GM12878 (cell line): ENCODE measurements around the gene SPG7. TPM values are rescaled to one million over a fixed set of nuclear protein-coding genes. Genes with fewer than 3 reads are reported as not detected.

Experiments
- ATAC-seq: fragments of 200-7000 bp; cut with Tn5 transposase; 3 replicates; pipeline ENCODE4 v1.9.1; 2020; ENCODE audit warnings: mild to moderate bottlenecking, moderate library complexity
- BruUV-seq: library from RNA; stranded (reverse); fragments of 400-500 nt; replicated peaks from 2 replicates; lab custom pipeline; 2021; lab: Mats Ljungman, UMichigan
- CTCF ChIA-PET: fragments of 300-600 bp; sonication (Branson Sonifier 250); formaldehyde crosslinking; extraction: SDS; loops from one replicate; lab custom pipeline; 2021; ENCODE audit warnings: inconsistent platforms; lab: Yijun Ruan, JAX
- POLR2A ChIA-PET: fragments of 350-600 bp; formaldehyde crosslinking; extraction: SDS; loops from one replicate; lab custom pipeline; 2021; ENCODE audit warnings: inconsistent platforms; lab: Charles Lee
- RAD21 ChIA-PET: fragments of 300-600 bp; sonication (Branson Sonifier 250); formaldehyde crosslinking; loops from one replicate; lab custom pipeline; 2023; ENCODE audit warnings: antibody characterized with exemption; ENCODE audit not compliant: unreplicated experiment; lab: Charles Lee
- SMC1A ChIA-PET: fragments of 300-600 bp; sonication (Branson Sonifier 250); formaldehyde crosslinking; loops from one replicate; lab custom pipeline; 2023; ENCODE audit not compliant: unreplicated experiment, uncharacterized antibody; lab: Charles Lee
- DNase-seq: peaks from one replicate; pipeline ENCODE4 v3.0.0-alpha.2; 2011; ENCODE audit warnings: low read depth, low spot score
- FAIRE-seq: peaks from 3 replicates; lab custom pipeline; 2011; peaks lifted over from hg19 to GRCh38; lab: Jason Lieb, UNC
- H2AFZ ChIP-seq: 2 replicates; pipeline ENCODE4 v1.6.0; 2011; ENCODE audit warnings: low read depth, low read length, control low read depth; ENCODE audit not compliant: control insufficient read depth
- H3K27ac ChIP-seq: 2 replicates; pipeline ENCODE4 v1.5.1; 2011; ENCODE audit warnings: control low read depth; ENCODE audit not compliant: control insufficient read depth, insufficient read depth
- H3K27me3 ChIP-seq, 2 experiments: replicated peaks in 1 of 2; 2 replicates each; pipeline versions ENCODE4 v1.6.0 to v1.6.1; 2011; ENCODE audit warnings: low read length in 1 of 2; ENCODE audit not compliant: control insufficient read depth in 2 of 2, insufficient read depth in 2 of 2
- H3K36me3 ChIP-seq, 2 experiments: 2 replicates each; pipeline ENCODE4 v1.5.1; 2011; ENCODE audit warnings: low read length in 1 of 2; ENCODE audit not compliant: control insufficient read depth in 2 of 2, insufficient read depth in 2 of 2
- H3K4me1 ChIP-seq: 2 replicates; pipeline ENCODE4 v1.6.1; 2011; ENCODE audit warnings: mild to moderate bottlenecking, low read length, moderate library complexity, mixed read lengths; ENCODE audit not compliant: control insufficient read depth, insufficient read depth
- H3K4me2 ChIP-seq: 2 replicates; pipeline ENCODE4 v1.6.0; 2011; ENCODE audit warnings: control low read depth; ENCODE audit not compliant: control insufficient read depth, insufficient read depth
- H3K4me3 ChIP-seq: fragments of 200-600 bp; sonication (generic); 2 replicates; pipeline ENCODE4 v1.5.1; 2016
- H3K79me2 ChIP-seq: 2 replicates; pipeline ENCODE4 v1.6.0; 2011; ENCODE audit warnings: low read length; ENCODE audit not compliant: control insufficient read depth, insufficient read depth
- H3K9ac ChIP-seq: 2 replicates; pipeline ENCODE4 v1.8.0; 2011; ENCODE audit warnings: low read length, control low read depth, mixed read lengths; ENCODE audit not compliant: control insufficient read depth, insufficient read depth
- H3K9me3 ChIP-seq: replicated peaks from 3 replicates; pipeline ENCODE4 v1.5.1; 2011; ENCODE audit warnings: mild to moderate bottlenecking, low read length; ENCODE audit not compliant: control insufficient read depth, insufficient read depth
- H4K20me1 ChIP-seq: 2 replicates; pipeline ENCODE4 v1.6.0; 2011; ENCODE audit not compliant: control insufficient read depth, insufficient read depth
- ASH2L ChIP-seq: fragments of 300-600, 200-600 bp; sonication (generic); IDR thresholded peaks from 2 replicates; pipeline ENCODE4 v1.6.1; 2017; ENCODE audit warnings: low read depth, mild to moderate bottlenecking, borderline replicate concordance
- BHLHE40 ChIP-seq, 2 experiments: fragments of 450-650 bp in 1 of 2; IDR thresholded peaks; 2 replicates each; pipeline ENCODE4 v1.6.1; 2011 to 2017; ENCODE audit warnings: low read depth in 2 of 2, borderline replicate concordance in 1 of 2, improper control_type of control experiment in 1 of 2, low read length in 1 of 2, mild to moderate bottlenecking in 1 of 2
- CUX1 ChIP-seq: IDR thresholded peaks from 2 replicates; pipeline ENCODE4 v1.6.1; 2012; ENCODE audit warnings: improper control_type of control experiment, low read depth, low read length; ENCODE audit not compliant: insufficient replicate concordance
- ESRRA ChIP-seq: IDR thresholded peaks from 2 replicates; pipeline ENCODE4 v1.6.1; 2012; ENCODE audit warnings: mild to moderate bottlenecking, low read length, improper control_type of control experiment
- MTA3 ChIP-seq: IDR thresholded peaks from 2 replicates; pipeline ENCODE4 v1.6.1; 2012; ENCODE audit warnings: low read length, inconsistent platforms, borderline replicate concordance
- PAX5 ChIP-seq: IDR thresholded peaks from 2 replicates; pipeline ENCODE4 v1.6.1; 2011; ENCODE audit warnings: low read depth, low read length, borderline replicate concordance
- PKNOX1 ChIP-seq: fragments of 450-650 bp; IDR thresholded peaks from 2 replicates; pipeline ENCODE4 v1.6.1; 2016; ENCODE audit warnings: mild to moderate bottlenecking
- PML ChIP-seq: IDR thresholded peaks from 2 replicates; pipeline ENCODE4 v1.6.1; 2012; ENCODE audit warnings: low read length, inconsistent platforms
- RBBP5 ChIP-seq: fragments of 200-600 bp; sonication (generic); conservative IDR thresholded peaks from 2 replicates; pipeline ENCODE4 v1.6.1; 2016
- ZBED1 ChIP-seq: IDR thresholded peaks from 2 replicates; pipeline ENCODE4 v1.6.1; 2016; ENCODE audit warnings: borderline replicate concordance
- ZSCAN29 ChIP-seq: fragments of 450-650 bp; IDR thresholded peaks from 2 replicates; pipeline ENCODE4 v1.6.1; 2017; ENCODE audit warnings: mild to moderate bottlenecking, moderate library complexity
- WGBS: methylation state at CpG from one replicate; pipeline ENCODE4 v1.1.6; 2016; ENCODE audit warnings: low lambda C conversion rate; ENCODE audit not compliant: insufficient replicate concordance, insufficient coverage; ENCODE audit errors: missing lambda C conversion rate; 5-methylcytosine and 5-hydroxymethylcytosine counted together
- in situ Hi-C: fragments of 300-500 bp; cut with MboI; formaldehyde crosslinking; loops from 9 replicates; pipeline ENCODE4 v1.14.3; 2018; ENCODE audit warnings: mixed read lengths
- intact Hi-C: fragments of 100-400 bp; cut with micrococcal nuclease; formaldehyde crosslinking; loops from one replicate; pipeline ENCODE4 v1.14.2; 2022; ENCODE audit not compliant: unreplicated experiment
- polyA plus RNA-seq, 11 experiments: library from polyadenylated mRNA; depleted of rRNA in 4 of 11; unstranded in 6 of 11; stranded (reverse) in 5 of 11; fragments of >200 nt; fragmentation: Nextera tagmentation in 4 of 11; fragmentation: Illumina TruSeq in 1 of 11; extraction: Ambion mirVana in 4 of 11; extraction: Trizol in 1 of 11; gene quantifications; 1 replicate in 1 of 11; 2 replicates in 10 of 11; pipeline versions ENCODE4 v1.2.1 to v1.2.3, GENCODE V29; 2011 to 2016; ENCODE audit warnings: inconsistent platforms in 2 of 11, missing spikeins in 2 of 11, low read depth in 1 of 11
- total RNA-seq, 4 experiments: library from RNA; depleted of rRNA in 3 of 4; stranded (reverse); fragments of >200 nt in 3 of 4; fragmentation: Illumina TruSeq in 1 of 4; extraction: Trizol in 1 of 4; gene quantifications; 2 replicates each; pipeline versions ENCODE4 v1.2.1 to v1.2.3, GENCODE V29; 2013 to 2021

Gene SPG7
- total and polyA plus RNA-seq, 10 of the 15 experiments (the other 5 are each of a cell fraction or from before 2014, with no cell fraction given): 5.9 to 75.9 (median 52.5) TPM

- H3K27ac ChIP-seq: no peak overlapping the region
- WGBS: 98% methylated on average over 10 of the region's 12 CpGs
- H3K4me1 ChIP-seq: no peaks in the 10 kb centered on the region
- no peaks in the 10 kb centered on the region for H3K27me3 ChIP-seq
- RAD21 ChIA-PET: no interaction called here
- H3K4me3 ChIP-seq: no peak overlapping the region
- POLR2A ChIA-PET: interaction anchor here (0.6 kb wide), 1 partner anchor 186 kb away, joined by 3 read pairs; no protein-coding TSS in a partner anchor
- DNase-seq (no peak), FAIRE-seq (no peak), ATAC-seq (no peak)
- no TSS peak for BruUV-seq
- intact Hi-C loops: no loop called here
- H4K20me1 ChIP-seq: no peaks in the 10 kb centered on the region
- CTCF ChIA-PET: interaction anchor here (1.5 kb wide), 1 partner anchor 47 kb away, joined by 5 read pairs; no protein-coding TSS in a partner anchor
- in situ Hi-C loops: no loop called here
- H3K4me2 ChIP-seq: no peak overlapping the region
- H3K79me2 ChIP-seq: no peaks in the 10 kb centered on the region
- H3K9me3 ChIP-seq: no peaks in the 10 kb centered on the region
- SMC1A ChIA-PET: no interaction called here
- no peak for TF ChIP-seq ZBED1
- TF ChIP-seq PAX5: no peak
- TF ChIP-seq RBBP5: no peak
- TF ChIP-seq PKNOX1: no peak
- no peak for TF ChIP-seq ZSCAN29
- no peak for TF ChIP-seq ESRRA
- no peak for TF ChIP-seq BHLHE40 (IDR thresholded peaks at IDR 0.05; ENCODE audit: borderline replicate concordance in 1 of 2, low read depth in 2 of 2, low read length in 1 of 2)
- no peak for TF ChIP-seq ASH2L
- TF ChIP-seq MTA3: no peak
- no peak for TF ChIP-seq PML
- TF ChIP-seq CUX1: no peak
- H2AFZ ChIP-seq: no peak overlapping the region
- H3K9ac ChIP-seq: no peak overlapping the region
- H3K36me3 ChIP-seq: no peaks in the 10 kb centered on the region; a peak in 2 of 4 replicates
Measured at GRCh38 chr16:89554343-89554742, 46.1 kb downstream of the SPG7 start.
